GM23338 (cell line): ENCODE data around the gene EIF4A3. TPM values are rescaled to one million over a fixed set of nuclear protein-coding genes. Genes with fewer than 3 reads are reported as not detected.

Source experiments
- ATAC-seq: fragments of 200-7000 bp; cut with Tn5 transposase; 3 replicates; pipeline ENCODE4 v1.9.1; 2020
- DNase-seq: peaks from one replicate; pipeline ENCODE4 v3.0.0-alpha.2; 2015; ENCODE audit warnings: low spot score
- H2AFZ ChIP-seq: fragments of 200-600 bp; sonication (generic); 2 replicates; pipeline ENCODE4 v1.8.0; 2016; ENCODE audit warnings: antibody characterized with exemption, mild to moderate bottlenecking, moderate library complexity
- H3F3A ChIP-seq: fragments of 200-600 bp; sonication (generic); replicated peaks from 2 replicates; pipeline ENCODE4 v1.8.0; 2017; ENCODE audit warnings: antibody characterized with exemption, mixed run types, low read depth
- H3K27ac ChIP-seq: fragments of 200-600 bp; sonication (generic); 2 replicates; pipeline ENCODE4 v1.6.1; 2016; ENCODE audit warnings: low read depth
- H3K27me3 ChIP-seq: fragments of 200-600 bp; sonication (generic); 2 replicates; pipeline ENCODE4 v1.8.0; 2016; ENCODE audit warnings: mild to moderate bottlenecking, mixed run types, moderate library complexity; ENCODE audit not compliant: insufficient read depth
- H3K36me3 ChIP-seq: fragments of 200-600 bp; sonication (generic); 2 replicates; pipeline ENCODE4 v1.8.0; 2016; ENCODE audit warnings: mild to moderate bottlenecking; ENCODE audit not compliant: insufficient read depth
- H3K4me1 ChIP-seq: fragments of 200-600 bp; sonication (generic); 2 replicates; pipeline ENCODE4 v1.8.0; 2016; ENCODE audit warnings: mild to moderate bottlenecking, moderate library complexity; ENCODE audit not compliant: insufficient read depth
- H3K4me2 ChIP-seq: fragments of 200-600 bp; sonication (generic); 2 replicates; pipeline ENCODE4 v1.7.1; 2017; ENCODE audit warnings: mixed run types
- H3K4me3 ChIP-seq: fragments of 200-600 bp; sonication (generic); 2 replicates; pipeline ENCODE4 v1.6.1; 2016; ENCODE audit warnings: mixed run types
- H3K79me2 ChIP-seq: fragments of 200-600 bp; sonication (generic); replicated peaks from 2 replicates; pipeline ENCODE4 v1.8.0; 2017; ENCODE audit warnings: mild to moderate bottlenecking; ENCODE audit not compliant: insufficient read depth
- H3K9me2 ChIP-seq: fragments of 200-600 bp; sonication (generic); 2 replicates; pipeline ENCODE4 v1.8.0; 2017; ENCODE audit not compliant: insufficient read depth
- H4K20me1 ChIP-seq: fragments of 200-600 bp; sonication (generic); replicated peaks from 2 replicates; pipeline ENCODE4 v1.8.0; 2017; ENCODE audit warnings: mild to moderate bottlenecking; ENCODE audit not compliant: insufficient read depth
- H3K27ac Mint-ChIP-seq: 2 replicates; pipeline ENCODE4 v1.8.0; 2020; ENCODE audit warnings: inconsistent platforms, mild to moderate bottlenecking, moderate library complexity, mixed read lengths
- H3K27me3 Mint-ChIP-seq: 3 replicates; pipeline ENCODE4 v1.8.0; 2022; ENCODE audit warnings: low read depth, mild to moderate bottlenecking, moderate library complexity, mixed read lengths, inconsistent platforms; ENCODE audit not compliant: insufficient read depth, poor library complexity
- H3K36me3 Mint-ChIP-seq: 3 replicates; pipeline ENCODE4 v1.8.0; 2021; ENCODE audit warnings: low read depth, mild to moderate bottlenecking, inconsistent platforms, moderate library complexity, mixed read lengths
- H3K4me1 Mint-ChIP-seq: 3 replicates; pipeline ENCODE4 v1.8.0; 2020; ENCODE audit warnings: mild to moderate bottlenecking, inconsistent platforms, mixed read lengths
- H3K4me3 Mint-ChIP-seq: 3 replicates; pipeline ENCODE4 v1.8.0; 2021; ENCODE audit warnings: moderate library complexity, mild to moderate bottlenecking, inconsistent platforms, mixed read lengths
- H3K9me3 Mint-ChIP-seq: 3 replicates; pipeline ENCODE4 v1.8.0; 2020; ENCODE audit warnings: moderate library complexity, mild to moderate bottlenecking, inconsistent platforms, mixed read lengths
- CREB1 ChIP-seq: fragments of 250-450 bp; sonication (Bioruptor Pico); IDR thresholded peaks from 2 replicates; pipeline ENCODE4 v1.5.0; 2020; ENCODE audit warnings: low read depth, mild to moderate bottlenecking, moderate library complexity
- ETS1 ChIP-seq: IDR thresholded peaks from 2 replicates; pipeline ENCODE4 v1.6.1; 2016; ENCODE audit warnings: antibody characterized with exemption
- EZH2phosphoT487 ChIP-seq: fragments of 200-600 bp; sonication (generic); IDR thresholded peaks from one replicate; pipeline ENCODE4 v1.8.1; 2018; ENCODE audit warnings: antibody characterized with exemption; ENCODE audit not compliant: unreplicated experiment
- JUNB ChIP-seq: IDR thresholded peaks from one replicate; pipeline ENCODE4 v1.6.1; 2016; ENCODE audit warnings: antibody characterized with exemption; ENCODE audit not compliant: unreplicated experiment
- NANOG ChIP-seq: IDR thresholded peaks from 2 replicates; pipeline ENCODE4 v1.6.1; 2016; ENCODE audit warnings: antibody characterized with exemption, borderline replicate concordance
- POLR2AphosphoS5 ChIP-seq: IDR thresholded peaks from 2 replicates; pipeline ENCODE4 v1.6.1; 2016; ENCODE audit warnings: antibody characterized with exemption, low read depth
- STAT1 ChIP-seq: IDR thresholded peaks from one replicate; pipeline ENCODE4 v1.6.1; 2016; ENCODE audit warnings: antibody characterized with exemption; ENCODE audit not compliant: unreplicated experiment
- ZNF462 ChIP-seq: fragments of 250-450 bp; sonication (Bioruptor Pico); IDR thresholded peaks from 2 replicates; pipeline ENCODE4 v1.5.0; 2020; ENCODE audit warnings: mild to moderate bottlenecking, moderate library complexity
- polyA plus RNA-seq: library from polyadenylated mRNA; unstranded; fragments of >200 nt; fragmentation: Nextera tagmentation; extraction: Ambion mirVana; gene quantifications from 2 replicates; pipeline ENCODE4 v1.2.1, GENCODE V29; 2016
- total RNA-seq: library from RNA; depleted of rRNA; stranded (reverse); fragments of >200 nt; shearing (Covaris generic); gene quantifications from 2 replicates; pipeline ENCODE4 v1.2.3, GENCODE V29; 2014

The EIF4A3 gene
- total and polyA plus RNA-seq, 2 experiments from 2014 or later: 146 to 156 TPM

GRCh38 chr17:80086081-80086480 lies 60.8 kb downstream of the EIF4A3 start (continued):
- TF ChIP-seq ZNF462 (CRISPR knock-in tag) (no peak), CREB1 (CRISPR knock-in tag) (no peak), ETS1 (no peak), NANOG (no peak), STAT1 (no peak), EZH2phosphoT487 (no peak)

GRCh38 chr17:80084773-80085172 lies 62.2 kb downstream of the EIF4A3 start:
- no peak overlapping the region for H2AFZ ChIP-seq
- H3K79me2 ChIP-seq: no peaks in the 10 kb centered on the region
- H3F3A ChIP-seq: 0 out of 2 replicates have a peak, but pooled peaks cover 4% of the 10 kb centered on the region
- DNase-seq (no peak), ATAC-seq (no peak)
- Mint-ChIP-seq H3K9me3 (no peaks in the 10 kb centered on the region), H3K4me1 (peaks cover 9% of the 10 kb centered on the region), H3K27me3 (peaks cover 5% of the 10 kb centered on the region), H3K36me3 (no peaks in the 10 kb centered on the region), H3K4me3 (no peak overlapping the region), H3K27ac (no peak overlapping the region)
- no peaks in the 10 kb centered on the region for H3K9me2 ChIP-seq
- H3K4me3 ChIP-seq: no peak overlapping the region
- H3K36me3 ChIP-seq: no peaks in the 10 kb centered on the region
- no peaks in the 10 kb centered on the region; the same call in 1 of the 2 replicates for H4K20me1 ChIP-seq
- H3K4me2 ChIP-seq: no peak overlapping the region
- H3K27ac ChIP-seq: no peak overlapping the region
- no peaks in the 10 kb centered on the region for H3K27me3 ChIP-seq
- no peaks in the 10 kb centered on the region for H3K4me1 ChIP-seq
- TF ChIP-seq POLR2AphosphoS5 (no peak), NANOG (no peak), CREB1 (CRISPR knock-in tag) (no peak), ZNF462 (CRISPR knock-in tag) (no peak), STAT1 (no peak), JUNB (no peak), EZH2phosphoT487 (no peak)
